ENCODE data around the gene TYW3. TPM values are rescaled to one million over a fixed set of nuclear protein-coding genes. Genes with fewer than 3 reads are reported as not detected.

Gene TYW3
- total RNA-seq, 2 experiments from 2014 or later: 8.3 to 29.1 TPM

GRCh38 chr1:74712881-74713280 lies 20.1 kb upstream of the TYW3 start:
- POLR2A ChIA-PET: interaction anchor here (1.1 to 1.2 kb wide), 2 partner anchors 9 to 11 kb away, joined by 3 read pairs; no protein-coding TSS in a partner anchor
- TF ChIP-seq CTCF (conservative IDR thresholded peaks at IDR 0.05; ENCODE audit: low read length): no peak
- no peak for TF ChIP-seq EZH2phosphoT487 (IDR thresholded peaks at IDR 0.05; ENCODE audit: borderline replicate concordance, low read depth, low read length)
- Histone ChIP-seq H3K9me3 (ENCODE audit: low read length) (no peaks in the 10 kb centered on the region), H3K4me2 (ENCODE audit: low read length) (no peak overlapping the region), H3K9me2 (ENCODE audit: insufficient read depth, low read length) (no peaks in the 10 kb centered on the region), H3K4me1 (ENCODE audit: insufficient read depth, low read length, poor library complexity, severe bottlenecking) (no peaks in the 10 kb centered on the region), H3K27ac (ENCODE audit: low read depth, low read length, poor library complexity, severe bottlenecking) (no peak overlapping the region), H4K20me1 (ENCODE audit: insufficient read depth, low read length) (no peaks in the 10 kb centered on the region), H3K36me3 (ENCODE audit: insufficient read depth, low read length) (peaks cover 71% of the 10 kb centered on the region), H3K79me2 (ENCODE audit: insufficient read depth, low read depth, low read length) (no peaks in the 10 kb centered on the region), H2AFZ (ENCODE audit: low read length) (no peak overlapping the region), H3K4me3 (ENCODE audit: low read depth, low read length, poor library complexity, severe bottlenecking) (no peak overlapping the region)
- intact Hi-C loops (cut with micrococcal nuclease; ENCODE audit: unreplicated experiment): no loop called here
- CTCF ChIA-PET (ENCODE audit: unreplicated experiment): no interaction called here
- BruUV-seq (replicated peaks): no TSS peak
- no peak for DNase-seq (ENCODE audit: low spot score)

GRCh38 chr1:74713849-74714248 lies 19.1 kb upstream of the TYW3 start:
- ChIA-PET POLR2A (interaction anchor here (1.5 kb wide), 1 partner anchor 19 kb away, joined by 5 read pairs; the partner anchor contains the start of genes CRYZ and TYW3), CTCF (ENCODE audit: unreplicated experiment) (no interaction called here)
- Histone ChIP-seq H3K4me2 (ENCODE audit: low read length) (no peak overlapping the region), H3K4me1 (ENCODE audit: insufficient read depth, low read length, poor library complexity, severe bottlenecking) (no peaks in the 10 kb centered on the region), H3K79me2 (ENCODE audit: insufficient read depth, low read depth, low read length) (no peaks in the 10 kb centered on the region), H3K9me2 (ENCODE audit: insufficient read depth, low read length) (no peaks in the 10 kb centered on the region), H4K20me1 (ENCODE audit: insufficient read depth, low read length) (no peaks in the 10 kb centered on the region), H3K27ac (ENCODE audit: low read depth, low read length, poor library complexity, severe bottlenecking) (no peak overlapping the region), H3K36me3 (ENCODE audit: insufficient read depth, low read length) (peaks cover 75% of the 10 kb centered on the region), H3K4me3 (ENCODE audit: low read depth, low read length, poor library complexity, severe bottlenecking) (no peak overlapping the region), H3K9me3 (ENCODE audit: low read length) (no peaks in the 10 kb centered on the region), H2AFZ (ENCODE audit: low read length) (no peak overlapping the region)
- BruUV-seq (replicated peaks): no TSS peak
- no peak for DNase-seq (ENCODE audit: low spot score)
- intact Hi-C loops (cut with micrococcal nuclease; ENCODE audit: unreplicated experiment): no loop called here
- no peak for TF ChIP-seq EZH2phosphoT487 (IDR thresholded peaks at IDR 0.05; ENCODE audit: borderline replicate concordance, low read depth, low read length)
- no peak for TF ChIP-seq CTCF (conservative IDR thresholded peaks at IDR 0.05; ENCODE audit: low read length)

GRCh38 chr1:74714429-74715235 lies 18.3 kb upstream of the TYW3 start:
- H2AFZ ChIP-seq (ENCODE audit: low read length): no peak overlapping the region
- H3K79me2 ChIP-seq (ENCODE audit: insufficient read depth, low read depth, low read length): no peaks in the 10 kb centered on the region
- no peaks in the 10 kb centered on the region for H3K9me2 ChIP-seq (ENCODE audit: insufficient read depth, low read length)
- POLR2A ChIA-PET: interaction anchor here (0.7 to 1.5 kb wide), 3 partner anchors 9 to 18 kb away, joined by 3 to 5 read pairs (median 5); partner anchors contain the start of genes CRYZ and TYW3
- H3K27ac ChIP-seq (ENCODE audit: low read depth, low read length, poor library complexity, severe bottlenecking): no peak overlapping the region
- peaks cover 73% of the 10 kb centered on the region for H3K36me3 ChIP-seq (ENCODE audit: insufficient read depth, low read length)
- no peak overlapping the region for H3K4me2 ChIP-seq (ENCODE audit: low read length)
- H4K20me1 ChIP-seq (ENCODE audit: insufficient read depth, low read length): no peaks in the 10 kb centered on the region
- TF ChIP-seq CTCF (conservative IDR thresholded peaks at IDR 0.05; ENCODE audit: low read length) (no peak), EZH2phosphoT487 (IDR thresholded peaks at IDR 0.05; ENCODE audit: borderline replicate concordance, low read depth, low read length) (no peak)
- no peaks in the 10 kb centered on the region for H3K9me3 ChIP-seq (ENCODE audit: low read length)
- BruUV-seq (replicated peaks): no TSS peak
- no peak for DNase-seq (ENCODE audit: low spot score)
- intact Hi-C loops (cut with micrococcal nuclease; ENCODE audit: unreplicated experiment): no loop called here
- no peak overlapping the region for H3K4me3 ChIP-seq (ENCODE audit: low read depth, low read length, poor library complexity, severe bottlenecking)
- H3K4me1 ChIP-seq (ENCODE audit: insufficient read depth, low read length, poor library complexity, severe bottlenecking): no peaks in the 10 kb centered on the region
- CTCF ChIA-PET (ENCODE audit: unreplicated experiment): no interaction called here

Measured in OCI-LY7 (cell line).